Karpas-422 (cell line): ENCODE measurements around the gene PLG. TPM values are rescaled to one million over a fixed set of nuclear protein-coding genes. Genes with fewer than 3 reads are reported as not detected.
"Not testable (repeated sequence)": the region's sequence is repeated elsewhere in the genome, so short reads cannot be mapped to it uniquely, and the experiment has no call there.

ENCODE experiments used
- DNase-seq: peaks from one replicate; pipeline ENCODE4 v3.0.0-alpha.2; 2015
- H2AFZ ChIP-seq: fragments of 200-600 bp; sonication (generic); 2 replicates; pipeline ENCODE4 v1.6.1; 2014; ENCODE audit warnings: antibody characterized with exemption, low read length, mixed read lengths
- H3K27ac ChIP-seq: fragments of 200-600 bp; sonication (generic); 2 replicates; pipeline ENCODE4 v1.5.1; 2014; ENCODE audit warnings: mild to moderate bottlenecking, low read length, moderate library complexity
- H3K27me3 ChIP-seq: fragments of 200-600 bp; sonication (generic); 2 replicates; pipeline ENCODE4 v1.6.1; 2014; ENCODE audit warnings: low read length, mixed read lengths
- H3K36me3 ChIP-seq: fragments of 200-600 bp; sonication (generic); 2 replicates; pipeline ENCODE4 v1.6.1; 2014; ENCODE audit warnings: low read length, mixed read lengths; ENCODE audit not compliant: insufficient read depth
- H3K4me1 ChIP-seq: fragments of 200-600 bp; sonication (generic); 2 replicates; pipeline ENCODE4 v1.6.1; 2014; ENCODE audit warnings: mild to moderate bottlenecking, low read length, mixed read lengths
- H3K4me2 ChIP-seq: fragments of 200-600 bp; sonication (generic); 2 replicates; pipeline ENCODE4 v1.6.1; 2014; ENCODE audit warnings: low read length, low read depth, mild to moderate bottlenecking; ENCODE audit not compliant: poor library complexity, severe bottlenecking
- H3K4me3 ChIP-seq: fragments of 200-600 bp; sonication (generic); 2 replicates; pipeline ENCODE4 v1.5.1; 2014; ENCODE audit warnings: mild to moderate bottlenecking, antibody characterized with exemption, low read length, mixed read lengths
- H3K79me2 ChIP-seq: fragments of 200-600 bp; sonication (generic); 2 replicates; pipeline ENCODE4 v1.6.1; 2014; ENCODE audit warnings: mild to moderate bottlenecking, low read length, mixed read lengths
- H3K9ac ChIP-seq: fragments of 200-600 bp; sonication (generic); 2 replicates; pipeline ENCODE4 v1.6.0; 2014; ENCODE audit warnings: low read length
- H3K9me2 ChIP-seq: fragments of 200-600 bp; sonication (generic), shearing (Covaris generic); replicated peaks from 2 replicates; pipeline ENCODE4 v1.6.0; 2014; ENCODE audit warnings: mild to moderate bottlenecking, low read length, moderate library complexity; ENCODE audit not compliant: insufficient read depth
- H3K9me3 ChIP-seq: fragments of 300-700, 200-600 bp; sonication (generic); 2 replicates; pipeline ENCODE4 v1.6.1; 2014; ENCODE audit warnings: low read length, mixed read lengths
- H4K20me1 ChIP-seq: fragments of 200-600 bp; sonication (generic); 2 replicates; pipeline ENCODE4 v1.6.1; 2014; ENCODE audit warnings: mild to moderate bottlenecking, antibody characterized with exemption, low read length, low read depth; ENCODE audit not compliant: insufficient read depth
- total RNA-seq: library from RNA; depleted of rRNA; stranded (reverse); fragments of >200 nt; shearing (Covaris generic); gene quantifications from 2 replicates; pipeline ENCODE4 v1.2.3, GENCODE V29; 2014; ENCODE audit warnings: low replicate concordance

PLG gene
- total RNA-seq, 1 experiment from 2014 or later: not detected

- H3K4me3 ChIP-seq: no peak overlapping the region
- H4K20me1 ChIP-seq: no peaks in the 10 kb centered on the region
- H3K4me2 ChIP-seq: no peak overlapping the region
- H3K79me2 ChIP-seq: no peaks in the 10 kb centered on the region
- H3K9me2 ChIP-seq: no peaks in the 10 kb centered on the region
- no peaks in the 10 kb centered on the region for H3K9me3 ChIP-seq
- peak; percentile 87 for DNase-seq
- H3K27me3 ChIP-seq: no peaks in the 10 kb centered on the region
- H3K9ac ChIP-seq: no peak overlapping the region
- H3K27ac ChIP-seq: no peak overlapping the region
- H3K36me3 ChIP-seq: no peaks in the 10 kb centered on the region
- H2AFZ ChIP-seq: no peak overlapping the region
- H3K4me1 ChIP-seq: no peaks in the 10 kb centered on the region
These were observed 31.1 kb downstream of the PLG start for GRCh38 chr6:160733050-160733646.

GRCh38 chr6:160734627-160735026, 32.6 kb downstream of the PLG start:
- Histone ChIP-seq H3K27ac (no peak overlapping the region), H4K20me1 (no peaks in the 10 kb centered on the region), H3K9ac (no peak overlapping the region), H3K4me2 (no peak overlapping the region), H3K9me3 (no peaks in the 10 kb centered on the region), H3K36me3 (no peaks in the 10 kb centered on the region), H3K9me2 (no peaks in the 10 kb centered on the region), H3K79me2 (no peaks in the 10 kb centered on the region), H3K27me3 (no peaks in the 10 kb centered on the region), H3K4me1 (peaks cover 3% of the 10 kb centered on the region; the same call in 1 of the 2 replicates), H3K4me3 (no peak overlapping the region), H2AFZ (no peak overlapping the region)
- DNase-seq: no peak

- no peak overlapping the region for H3K4me3 ChIP-seq
- no peaks in the 10 kb centered on the region for H3K27me3 ChIP-seq
- no peaks in the 10 kb centered on the region for H3K79me2 ChIP-seq
- no peak for DNase-seq
- no peaks in the 10 kb centered on the region for H3K9me3 ChIP-seq
- 0 out of 2 replicates have a peak, but pooled peaks cover 3% of the 10 kb centered on the region for H4K20me1 ChIP-seq
- no peak overlapping the region for H2AFZ ChIP-seq
- peaks cover 12% of the 10 kb centered on the region for H3K4me1 ChIP-seq
- no peaks in the 10 kb centered on the region for H3K9me2 ChIP-seq
- H3K4me2 ChIP-seq: no peak overlapping the region
- H3K36me3 ChIP-seq: no peaks in the 10 kb centered on the region
- H3K27ac ChIP-seq: no peak overlapping the region
- H3K9ac ChIP-seq: no peak overlapping the region
These were observed 33.5 kb downstream of the PLG start for GRCh38 chr6:160735523-160735922.

GRCh38 chr6:160737934-160738333, 35.9 kb downstream of the PLG start:
- Histone ChIP-seq H3K9ac (no peak overlapping the region), H3K4me1 (peaks cover 35% of the 10 kb centered on the region), H2AFZ (no peak overlapping the region), H3K27ac (no peak overlapping the region), H3K79me2 (no peaks in the 10 kb centered on the region), H3K4me3 (no peak overlapping the region), H3K9me2 (no peaks in the 10 kb centered on the region), H3K9me3 (no peaks in the 10 kb centered on the region), H3K4me2 (no peak overlapping the region), H4K20me1 (0 out of 2 replicates have a peak, but pooled peaks cover 3% of the 10 kb centered on the region), H3K36me3 (no peaks in the 10 kb centered on the region), H3K27me3 (no peaks in the 10 kb centered on the region)
- DNase-seq: no peak

GRCh38 chr6:160739955-160740354, 37.9 kb downstream of the PLG start:
- Histone ChIP-seq H4K20me1 (0 out of 2 replicates have a peak, but pooled peaks cover 3% of the 10 kb centered on the region), H3K9ac (no peak overlapping the region), H3K9me2 (no peaks in the 10 kb centered on the region), H2AFZ (no peak overlapping the region), H3K4me3 (no peak overlapping the region), H3K79me2 (no peaks in the 10 kb centered on the region), H3K9me3 (no peaks in the 10 kb centered on the region), H3K36me3 (no peaks in the 10 kb centered on the region), H3K4me2 (peak overlapping the region; percentile 77), H3K27me3 (no peaks in the 10 kb centered on the region), H3K4me1 (peaks cover 37% of the 10 kb centered on the region), H3K27ac (no peak overlapping the region)
- DNase-seq: no peak

GRCh38 chr6:160741012-160741411, 39.0 kb downstream of the PLG start:
- H3K79me2 ChIP-seq, H3K27me3 ChIP-seq, H3K9ac ChIP-seq, H3K9me2 ChIP-seq, H2AFZ ChIP-seq, H3K9me3 ChIP-seq, H3K36me3 ChIP-seq, H4K20me1 ChIP-seq: not testable (repeated sequence)
- Histone ChIP-seq H3K4me3 (peak overlapping the region; percentile 44; the same call in 1 of the 2 replicates), H3K4me2 (peak overlapping the region; percentile 77), H3K4me1 (peaks cover 37% of the 10 kb centered on the region), H3K27ac (peak overlapping the region; percentile 89)
- peak; percentile 92 for DNase-seq

GRCh38 chr6:160742090-160742489, 40.0 kb downstream of the PLG start:
- peak overlapping the region; percentile 44 for H3K4me3 ChIP-seq

GRCh38 chr6:160750276-160750689, 48.2 kb downstream of the PLG start:
- H3K4me1 ChIP-seq: peaks cover 3% of the 10 kb centered on the region; the same call in 1 of the 2 replicates
- H3K9me2 ChIP-seq: no peaks in the 10 kb centered on the region
- no peaks in the 10 kb centered on the region for H3K79me2 ChIP-seq
- no peaks in the 10 kb centered on the region for H3K36me3 ChIP-seq
- no peak overlapping the region for H3K4me3 ChIP-seq
- no peak overlapping the region for H3K27ac ChIP-seq
- no peak overlapping the region for H2AFZ ChIP-seq
- no peak overlapping the region for H3K9ac ChIP-seq
- peaks cover 5% of the 10 kb centered on the region; the same call in 1 of the 2 replicates for H3K27me3 ChIP-seq
- no peaks in the 10 kb centered on the region for H4K20me1 ChIP-seq
- no peak overlapping the region for H3K4me2 ChIP-seq
- peak; percentile 74 for DNase-seq
- H3K9me3 ChIP-seq: no peaks in the 10 kb centered on the region

More at GRCh38 chr6:160742090-160742489, 40.0 kb downstream of the PLG start:
- Histone ChIP-seq H3K9me3 (no peaks in the 10 kb centered on the region), H3K27ac (peak overlapping the region; percentile 89), H3K9me2 (no peaks in the 10 kb centered on the region), H3K4me2 (peak overlapping the region; percentile 77), H3K27me3 (peaks cover 5% of the 10 kb centered on the region; the same call in 1 of the 2 replicates), H3K4me1 (peaks cover 37% of the 10 kb centered on the region), H4K20me1 (0 out of 2 replicates have a peak, but pooled peaks cover 3% of the 10 kb centered on the region), H3K36me3 (no peaks in the 10 kb centered on the region), H2AFZ (no peak overlapping the region), H3K79me2 (no peaks in the 10 kb centered on the region), H3K9ac (no peak overlapping the region)
- peak; percentile 81 for DNase-seq
